ENCODE data around the gene MFN1. TPM values are rescaled to one million over a fixed set of nuclear protein-coding genes. Genes with fewer than 3 reads are reported as not detected.

Gene MFN1
- total RNA-seq, 1 experiment from 2014 or later: 45.2 TPM

DNA sequence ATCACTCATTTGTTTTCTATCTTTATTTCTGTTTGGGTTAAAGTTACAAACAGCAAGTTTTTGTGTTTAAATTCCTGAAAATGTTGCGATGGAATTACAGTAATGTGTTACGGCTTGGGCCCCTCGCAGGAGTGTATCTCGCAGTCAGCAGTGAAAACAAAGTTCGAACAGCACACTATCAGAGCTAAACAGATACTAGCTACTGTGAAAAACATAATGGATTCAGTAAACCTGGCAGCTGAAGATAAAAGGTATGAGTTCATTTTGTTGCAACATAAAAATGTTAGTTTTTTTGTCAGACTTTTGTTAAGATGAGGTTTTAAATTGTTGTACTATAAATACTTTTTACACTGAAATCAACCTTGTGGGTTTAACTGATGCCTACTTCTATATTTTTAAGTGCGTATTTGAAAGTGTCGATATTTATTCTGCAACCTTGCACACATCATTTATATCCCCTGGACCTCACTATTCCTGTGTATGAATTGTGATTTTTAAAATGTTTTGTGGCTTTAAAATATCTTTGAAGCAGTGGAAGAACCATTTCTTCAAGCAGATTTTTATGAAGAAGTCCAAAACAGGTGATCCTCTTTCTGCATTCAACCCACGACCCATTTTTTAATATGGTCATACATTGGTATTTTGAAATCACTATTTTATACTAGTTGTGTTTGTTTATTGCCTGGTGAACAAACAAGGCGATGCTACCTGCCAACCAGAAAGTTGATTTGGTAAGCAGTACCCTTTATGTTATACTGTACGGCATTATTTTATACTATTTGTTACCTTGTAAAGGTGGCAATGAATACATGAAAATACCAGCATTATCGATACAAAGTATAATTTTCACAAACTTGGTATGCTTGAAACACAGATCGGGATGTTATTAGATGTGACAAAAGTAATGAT lies 27.8 kb downstream of the MFN1 start:
- Mint-ChIP-seq H3K9me3 (no peaks in the 10 kb centered on the region), H3K27ac (no peak overlapping the region), H3K4me3 (no peak overlapping the region), H3K36me3 (ENCODE audit: insufficient read depth in 1 of 3, low read depth in 3 of 3) (peaks cover 3 to 36% (median 35%) of the 10 kb centered on the region in 3 experiments; a peak in 6 of 7 replicates), H3K27me3 (ENCODE audit: low read depth) (no peaks in the 10 kb centered on the region), H3K4me1 (no peaks in the 10 kb centered on the region)
- Histone ChIP-seq H3K18ac (ENCODE audit: insufficient read length, low read depth, low read length) (no peak overlapping the region), H3K9ac (ENCODE audit: extremely low read depth, insufficient read length, low read length) (no peak overlapping the region), H3K14ac (ENCODE audit: insufficient read depth, low read length) (no peak overlapping the region), H2BK120ac (ENCODE audit: low read depth, low read length, poor library complexity, severe bottlenecking) (no peak overlapping the region), H3K79me1 (ENCODE audit: insufficient read depth, low read depth, low read length, poor library complexity, severe bottlenecking) (no peaks in the 10 kb centered on the region), H3K9me3 (ENCODE audit: control insufficient read depth, low read depth, low read length) (no peaks in the 10 kb centered on the region), H3K27me3 (ENCODE audit: insufficient read depth, low read length) (no peaks in the 10 kb centered on the region), H3K4me2 (ENCODE audit: insufficient read depth, insufficient read length, low read length) (no peak overlapping the region), H3K23me2 (ENCODE audit: insufficient read length, low read depth, low read length, poor library complexity, severe bottlenecking) (no peaks in the 10 kb centered on the region), H2BK15ac (ENCODE audit: low read depth, low read length) (no peak overlapping the region), H2BK12ac (ENCODE audit: insufficient read length, low read depth, low read length) (no peak overlapping the region), H3K56ac (ENCODE audit: insufficient read length, low read depth, low read length) (no peak overlapping the region), H2AFZ (ENCODE audit: low read length) (no peak overlapping the region), H4K8ac (replicated peaks; ENCODE audit: insufficient read length, low read depth, low read length) (no peak overlapping the region), H3K27ac (ENCODE audit: insufficient read length, low read depth, low read length) (no peak overlapping the region), H3K79me2 (ENCODE audit: insufficient read depth, low read length) (no peaks in the 10 kb centered on the region), H2AK5ac (ENCODE audit: insufficient read length, low read length) (no peak overlapping the region), H4K91ac (ENCODE audit: insufficient read length, low read depth, low read length) (no peak overlapping the region), H3T11ph (ENCODE audit: low read length) (no peak overlapping the region), H4K20me1 (ENCODE audit: control insufficient read depth, insufficient read depth, insufficient read length) (no peaks in the 10 kb centered on the region), H3K23ac (ENCODE audit: insufficient read length, low read depth, low read length) (no peak overlapping the region), H2BK20ac (ENCODE audit: low read depth, low read length, poor library complexity, severe bottlenecking) (no peak overlapping the region), H3K4ac (ENCODE audit: low read depth, low read length) (no peak overlapping the region), H4K5ac (ENCODE audit: insufficient read length, low read depth, low read length) (no peak overlapping the region), H3K4me1 (ENCODE audit: insufficient read depth, low read length) (no peaks in the 10 kb centered on the region), H2BK5ac (ENCODE audit: insufficient read length, low read length) (no peak overlapping the region)
- no CpG with 5 or more reads among the region's 12 CpGs for WGBS (ENCODE audit: extremely low coverage, insufficient read length, low lambda C conversion rate)
- DNase-seq: no peak
- TF ChIP-seq, protein P1, sequence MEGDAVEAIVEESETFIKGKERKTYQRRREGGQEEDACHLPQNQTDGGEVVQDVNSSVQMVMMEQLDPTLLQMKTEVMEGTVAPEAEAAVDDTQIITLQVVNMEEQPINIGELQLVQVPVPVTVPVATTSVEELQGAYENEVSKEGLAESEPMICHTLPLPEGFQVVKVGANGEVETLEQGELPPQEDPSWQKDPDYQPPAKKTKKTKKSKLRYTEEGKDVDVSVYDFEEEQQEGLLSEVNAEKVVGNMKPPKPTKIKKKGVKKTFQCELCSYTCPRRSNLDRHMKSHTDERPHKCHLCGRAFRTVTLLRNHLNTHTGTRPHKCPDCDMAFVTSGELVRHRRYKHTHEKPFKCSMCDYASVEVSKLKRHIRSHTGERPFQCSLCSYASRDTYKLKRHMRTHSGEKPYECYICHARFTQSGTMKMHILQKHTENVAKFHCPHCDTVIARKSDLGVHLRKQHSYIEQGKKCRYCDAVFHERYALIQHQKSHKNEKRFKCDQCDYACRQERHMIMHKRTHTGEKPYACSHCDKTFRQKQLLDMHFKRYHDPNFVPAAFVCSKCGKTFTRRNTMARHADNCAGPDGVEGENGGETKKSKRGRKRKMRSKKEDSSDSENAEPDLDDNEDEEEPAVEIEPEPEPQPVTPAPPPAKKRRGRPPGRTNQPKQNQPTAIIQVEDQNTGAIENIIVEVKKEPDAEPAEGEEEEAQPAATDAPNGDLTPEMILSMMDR (conservative IDR thresholded peaks at IDR 0.05): no peak
